Measurements from ENCODE around the gene HENMT1.

DNA sequence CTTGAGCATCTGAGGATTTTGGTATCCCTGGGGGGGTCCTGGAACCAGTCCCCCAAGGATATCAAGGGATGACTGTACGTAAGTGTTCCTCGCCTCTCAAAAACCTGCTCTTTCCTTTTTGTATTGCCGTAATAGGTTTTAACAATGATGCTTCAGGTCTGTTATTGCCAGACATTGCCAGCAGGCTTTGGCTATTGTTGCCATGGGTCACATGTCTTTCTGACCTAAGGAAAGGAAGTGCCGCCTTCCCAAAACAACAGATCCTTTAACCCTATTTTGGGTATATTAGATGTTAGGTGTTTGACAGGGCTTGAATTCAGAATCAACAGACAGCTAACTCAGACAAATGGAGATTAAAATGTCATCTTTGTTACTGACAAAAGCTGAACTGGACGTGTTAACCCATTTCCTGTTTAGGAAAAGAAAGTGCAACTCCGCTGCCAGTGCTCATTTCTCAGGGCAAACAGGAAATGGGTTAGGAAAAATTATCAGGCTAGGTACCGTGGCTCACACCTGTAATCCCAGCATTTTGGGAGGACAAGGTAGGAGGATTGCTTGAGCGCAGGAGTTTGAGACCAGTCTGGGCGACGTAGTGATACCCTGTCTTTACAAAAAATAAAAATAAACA is 18.8 kb upstream of the HENMT1 start:
- no peak for TF ChIP-seq EZH2phosphoT487 (IDR thresholded peaks at IDR 0.05; ENCODE audit: insufficient read depth, low read depth)
- TF ChIP-seq EZH2 (IDR thresholded peaks at IDR 0.05; ENCODE audit: insufficient read depth, poor library complexity, severe bottlenecking) = no peak

All from GM23248 (cell line).